Astrocyte (in vitro differentiated cells and primary cell): ENCODE data around the gene SIRT6. TPM values are rescaled to one million over a fixed set of nuclear protein-coding genes. Genes with fewer than 3 reads are reported as not detected.

ENCODE experiments used
- DNase-seq: peaks from one replicate; pipeline ENCODE4 v3.0.0-alpha.2; 2010; ENCODE audit warnings: low read depth
- FAIRE-seq: peaks from 2 replicates; lab custom pipeline; 2011; peaks lifted over from hg19 to GRCh38; lab: Jason Lieb, UNC
- H2AFZ ChIP-seq: 2 replicates; pipeline ENCODE4 v1.6.0; 2012; ENCODE audit warnings: low read depth, low read length, inconsistent platforms
- H3K27ac ChIP-seq: 2 replicates; pipeline ENCODE4 v1.5.1; 2011; ENCODE audit warnings: low read depth, low read length, inconsistent platforms
- H3K27me3 ChIP-seq: 2 replicates; pipeline ENCODE4 v1.6.0; 2011; ENCODE audit warnings: low read length, inconsistent platforms; ENCODE audit not compliant: insufficient read depth
- H3K36me3 ChIP-seq: 2 replicates; pipeline ENCODE4 v1.5.1; 2011; ENCODE audit warnings: low read length, inconsistent platforms; ENCODE audit not compliant: insufficient read depth
- H3K4me1 ChIP-seq: 2 replicates; pipeline ENCODE4 v1.5.1; 2011; ENCODE audit warnings: low read length, inconsistent platforms; ENCODE audit not compliant: insufficient read depth
- H3K4me2 ChIP-seq: 2 replicates; pipeline ENCODE4 v1.6.0; 2012; ENCODE audit warnings: low read length, inconsistent platforms
- H3K4me3 ChIP-seq: 2 replicates; pipeline ENCODE4 v1.5.1; 2011; ENCODE audit warnings: low read depth, mild to moderate bottlenecking, low read length, inconsistent platforms; ENCODE audit not compliant: insufficient read depth
- H3K79me2 ChIP-seq: 2 replicates; pipeline ENCODE4 v1.6.0; 2012; ENCODE audit warnings: mild to moderate bottlenecking, low read length, inconsistent platforms; ENCODE audit not compliant: insufficient read depth
- H3K9ac ChIP-seq: 2 replicates; pipeline ENCODE4 v1.6.0; 2012; ENCODE audit warnings: mild to moderate bottlenecking, low read length, inconsistent platforms
- H3K9me3 ChIP-seq: 2 replicates; pipeline ENCODE4 v1.5.1; 2012; ENCODE audit warnings: low read depth, mild to moderate bottlenecking, low read length, inconsistent platforms; ENCODE audit not compliant: insufficient read depth
- H4K20me1 ChIP-seq: 2 replicates; pipeline ENCODE4 v1.6.0; 2012; ENCODE audit warnings: low read length, inconsistent platforms; ENCODE audit not compliant: insufficient read depth
- H3K27ac Mint-ChIP-seq: one replicate; pipeline ENCODE4 v1.8.0; 2021; ENCODE audit warnings: mild to moderate bottlenecking, mixed read lengths; ENCODE audit not compliant: unreplicated experiment
- H3K27me3 Mint-ChIP-seq: one replicate; pipeline ENCODE4 v1.8.0; 2021; ENCODE audit warnings: low read depth, mixed read lengths; ENCODE audit not compliant: unreplicated experiment
- H3K36me3 Mint-ChIP-seq: one replicate; pipeline ENCODE4 v1.8.0; 2021; ENCODE audit warnings: low read depth, mixed read lengths; ENCODE audit not compliant: unreplicated experiment
- H3K4me1 Mint-ChIP-seq: one replicate; pipeline ENCODE4 v1.8.0; 2021; ENCODE audit warnings: low read depth, mixed read lengths; ENCODE audit not compliant: unreplicated experiment
- H3K4me3 Mint-ChIP-seq: one replicate; pipeline ENCODE4 v1.8.0; 2021; ENCODE audit warnings: mild to moderate bottlenecking, moderate library complexity, mixed read lengths; ENCODE audit not compliant: unreplicated experiment
- H3K9me3 Mint-ChIP-seq: one replicate; pipeline ENCODE4 v1.8.0; 2021; ENCODE audit warnings: mild to moderate bottlenecking, mixed read lengths; ENCODE audit not compliant: unreplicated experiment
- EZH2 ChIP-seq: IDR thresholded peaks from 2 replicates; pipeline ENCODE4 v1.6.1; 2012; ENCODE audit warnings: mild to moderate bottlenecking, low read length, inconsistent platforms; ENCODE audit not compliant: insufficient read depth
- total RNA-seq: library from RNA; stranded (reverse); gene quantifications from 2 replicates; pipeline ENCODE4 v1.2.1, GENCODE V29; 2021
- TF ChIP-seq, protein P1 (sequence below): IDR thresholded peaks from 2 replicates; pipeline ENCODE4 v1.5.1; 2011; ENCODE audit warnings: low read depth, mild to moderate bottlenecking, inconsistent platforms, low read length, moderate library complexity; ENCODE audit not compliant: insufficient read depth

SIRT6 gene
- total RNA-seq, 1 donor from 2014 or later = 29.2 TPM

DNA sequence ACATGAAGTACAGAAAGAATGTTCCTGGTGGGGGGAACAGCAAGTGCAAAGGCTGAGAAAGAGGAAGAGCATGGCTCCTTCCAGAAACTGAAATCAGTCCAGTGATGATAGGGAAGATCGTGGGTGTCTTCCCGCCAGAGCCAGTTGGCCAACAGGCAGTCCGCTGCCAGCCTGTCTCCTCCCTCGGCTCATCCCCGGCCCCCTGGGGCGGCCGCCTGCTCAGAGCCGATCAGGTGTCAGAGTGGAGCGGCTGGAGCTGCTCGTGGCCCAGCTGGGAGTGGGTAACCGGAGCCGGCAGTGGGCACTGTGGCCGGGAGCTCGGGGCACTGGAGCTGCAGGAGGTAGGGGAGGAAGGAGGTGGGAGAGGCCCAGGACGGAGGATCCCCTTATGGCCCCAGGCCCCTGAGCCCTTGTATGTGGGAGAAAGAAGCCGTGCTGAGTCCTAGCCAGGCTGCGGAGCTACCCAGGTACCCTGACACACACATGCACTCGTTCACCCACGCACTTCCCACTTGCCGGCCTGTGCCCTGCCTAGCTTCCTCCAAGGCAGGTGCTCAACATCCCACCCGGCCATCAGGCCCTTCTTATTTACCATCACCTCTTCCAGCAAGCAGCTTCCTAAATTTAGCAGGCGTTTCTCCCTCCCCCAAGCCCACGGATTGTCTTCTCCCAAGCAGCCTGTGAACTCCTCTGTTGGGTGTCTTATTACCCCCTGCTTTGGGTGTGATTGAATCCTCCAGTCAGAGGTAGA, 1.8 kb upstream of the SIRT6 start:
- Histone ChIP-seq H3K4me2 (no peak overlapping the region), H3K79me2 (peaks cover 19% of the 10 kb centered on the region), H3K9me3 (no peaks in the 10 kb centered on the region), H4K20me1 (peaks cover 6% of the 10 kb centered on the region), H3K4me3 (no peak overlapping the region), H2AFZ (no peak overlapping the region), H3K27me3 (no peaks in the 10 kb centered on the region), H3K4me1 (no peaks in the 10 kb centered on the region), H3K27ac (no peak overlapping the region), H3K9ac (no peak overlapping the region), H3K36me3 (peaks cover 2% of the 10 kb centered on the region)
- Mint-ChIP-seq H3K4me3 (peak overlapping the region; percentile 21), H3K27ac (no peak overlapping the region), H3K27me3 (peaks cover 9% of the 10 kb centered on the region), H3K36me3 (peaks cover 2% of the 10 kb centered on the region), H3K4me1 (peaks cover 2% of the 10 kb centered on the region), H3K9me3 (no peaks in the 10 kb centered on the region)
- DNase-seq = no peak
- no peak for FAIRE-seq
- TF ChIP-seq EZH2 = no peak
- TF ChIP-seq, protein P1, sequence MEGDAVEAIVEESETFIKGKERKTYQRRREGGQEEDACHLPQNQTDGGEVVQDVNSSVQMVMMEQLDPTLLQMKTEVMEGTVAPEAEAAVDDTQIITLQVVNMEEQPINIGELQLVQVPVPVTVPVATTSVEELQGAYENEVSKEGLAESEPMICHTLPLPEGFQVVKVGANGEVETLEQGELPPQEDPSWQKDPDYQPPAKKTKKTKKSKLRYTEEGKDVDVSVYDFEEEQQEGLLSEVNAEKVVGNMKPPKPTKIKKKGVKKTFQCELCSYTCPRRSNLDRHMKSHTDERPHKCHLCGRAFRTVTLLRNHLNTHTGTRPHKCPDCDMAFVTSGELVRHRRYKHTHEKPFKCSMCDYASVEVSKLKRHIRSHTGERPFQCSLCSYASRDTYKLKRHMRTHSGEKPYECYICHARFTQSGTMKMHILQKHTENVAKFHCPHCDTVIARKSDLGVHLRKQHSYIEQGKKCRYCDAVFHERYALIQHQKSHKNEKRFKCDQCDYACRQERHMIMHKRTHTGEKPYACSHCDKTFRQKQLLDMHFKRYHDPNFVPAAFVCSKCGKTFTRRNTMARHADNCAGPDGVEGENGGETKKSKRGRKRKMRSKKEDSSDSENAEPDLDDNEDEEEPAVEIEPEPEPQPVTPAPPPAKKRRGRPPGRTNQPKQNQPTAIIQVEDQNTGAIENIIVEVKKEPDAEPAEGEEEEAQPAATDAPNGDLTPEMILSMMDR = no peak

DNA sequence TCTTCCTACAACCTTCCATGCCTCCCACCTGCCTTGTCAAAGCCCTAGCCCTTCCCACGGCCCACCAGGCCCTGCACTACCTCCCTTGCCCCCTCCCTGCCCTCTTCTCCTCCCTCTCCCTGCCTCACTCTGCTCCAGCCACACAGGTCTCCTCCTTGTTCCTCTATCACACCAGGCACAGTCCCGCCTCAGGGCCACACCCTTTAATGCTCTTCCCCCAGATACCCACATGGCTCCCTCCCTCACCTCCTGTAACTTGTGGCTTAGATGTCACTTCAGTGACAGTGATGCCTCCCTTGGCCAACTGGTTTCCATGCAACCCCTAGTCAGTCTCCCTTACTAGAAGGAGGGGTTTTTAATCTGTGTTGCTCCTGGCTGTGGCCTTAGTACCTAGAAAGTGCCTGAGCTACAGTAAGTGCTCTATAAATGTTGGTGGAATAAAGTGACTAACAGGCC, 1.3 kb downstream of the SIRT6 start:
- FAIRE-seq (no peak), DNase-seq (no peak)
- no peak overlapping the region for H3K27ac ChIP-seq
- no peaks in the 10 kb centered on the region for H3K9me3 ChIP-seq
- Mint-ChIP-seq H3K36me3 (peaks cover 7% of the 10 kb centered on the region), H3K4me3 (peak overlapping the region; percentile 99), H3K27ac (peak overlapping the region; percentile 18), H3K4me1 (peaks cover 2% of the 10 kb centered on the region), H3K9me3 (no peaks in the 10 kb centered on the region), H3K27me3 (peaks cover 3% of the 10 kb centered on the region)
- no peak overlapping the region for H2AFZ ChIP-seq
- H3K4me2 ChIP-seq = peak overlapping the region; percentile 96
- no peaks in the 10 kb centered on the region for H3K27me3 ChIP-seq
- TF ChIP-seq EZH2 = no peak
- TF ChIP-seq, protein P1 = no peak
- H3K9ac ChIP-seq = no peak overlapping the region
- H3K4me3 ChIP-seq = peak overlapping the region; percentile 89
- H4K20me1 ChIP-seq = peaks cover 11% of the 10 kb centered on the region
- H3K36me3 ChIP-seq = peaks cover 2% of the 10 kb centered on the region
- H3K79me2 ChIP-seq = peaks cover 19% of the 10 kb centered on the region
- H3K4me1 ChIP-seq = no peaks in the 10 kb centered on the region

DNA sequence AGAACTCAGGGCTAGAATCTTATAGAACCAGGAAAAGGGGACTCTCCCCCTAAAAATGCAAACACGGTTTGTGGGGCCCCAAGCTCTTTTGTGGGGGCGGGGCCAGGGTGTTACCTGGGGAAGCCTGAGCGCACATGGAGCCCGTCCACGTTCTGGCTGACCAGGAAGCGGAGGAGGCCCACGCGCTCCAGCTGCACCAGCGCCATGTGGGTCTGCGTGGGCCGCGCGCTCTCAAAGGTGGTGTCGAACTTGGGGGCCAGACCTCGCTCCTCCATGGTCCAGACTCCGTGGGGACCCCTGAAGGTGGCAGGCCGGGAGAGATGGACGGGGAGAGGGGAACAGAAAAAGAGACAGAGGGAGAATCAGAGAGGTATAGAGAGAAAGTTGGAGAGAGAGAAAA, 3.4 kb downstream of the SIRT6 start:
- H4K20me1 ChIP-seq = peaks cover 13% of the 10 kb centered on the region
- Mint-ChIP-seq H3K4me1 (peaks cover 2% of the 10 kb centered on the region), H3K36me3 (peaks cover 10% of the 10 kb centered on the region), H3K4me3 (no peak overlapping the region), H3K27ac (no peak overlapping the region), H3K9me3 (no peaks in the 10 kb centered on the region), H3K27me3 (no peaks in the 10 kb centered on the region)
- FAIRE-seq (no peak), DNase-seq (no peak)
- no peaks in the 10 kb centered on the region for H3K9me3 ChIP-seq
- H3K9ac ChIP-seq = no peak overlapping the region
- H2AFZ ChIP-seq = no peak overlapping the region
- peaks cover 19% of the 10 kb centered on the region for H3K79me2 ChIP-seq
- no peak overlapping the region for H3K4me2 ChIP-seq
- H3K27me3 ChIP-seq = no peaks in the 10 kb centered on the region
- H3K4me3 ChIP-seq = no peak overlapping the region
- no peak overlapping the region for H3K27ac ChIP-seq
- H3K4me1 ChIP-seq = no peaks in the 10 kb centered on the region
- TF ChIP-seq, protein P1 = no peak
- no peak for TF ChIP-seq EZH2
- H3K36me3 ChIP-seq = peaks cover 2% of the 10 kb centered on the region
